NB4 (cell line): ENCODE data around the gene PPP1R12B.
"Not testable (repeated sequence)": the region's sequence is repeated elsewhere in the genome, so short reads cannot be mapped to it uniquely, and the experiment has no call there.

Experiments
- POLR2A ChIP-seq: IDR thresholded peaks from 2 replicates; pipeline ENCODE4 v1.6.1; 2011; ENCODE audit warnings: mild to moderate bottlenecking; ENCODE audit not compliant: insufficient read length; ENCODE audit errors: extremely low read depth
- TF ChIP-seq, protein P1 (sequence below): IDR thresholded peaks from 2 replicates; pipeline ENCODE4 v1.6.1; 2011; ENCODE audit warnings: low read depth, low read length
- TF ChIP-seq, protein P2 (sequence below): IDR thresholded peaks from one replicate; pipeline ENCODE4 v1.5.1; 2012; ENCODE audit warnings: low read depth, low read length

DNA sequence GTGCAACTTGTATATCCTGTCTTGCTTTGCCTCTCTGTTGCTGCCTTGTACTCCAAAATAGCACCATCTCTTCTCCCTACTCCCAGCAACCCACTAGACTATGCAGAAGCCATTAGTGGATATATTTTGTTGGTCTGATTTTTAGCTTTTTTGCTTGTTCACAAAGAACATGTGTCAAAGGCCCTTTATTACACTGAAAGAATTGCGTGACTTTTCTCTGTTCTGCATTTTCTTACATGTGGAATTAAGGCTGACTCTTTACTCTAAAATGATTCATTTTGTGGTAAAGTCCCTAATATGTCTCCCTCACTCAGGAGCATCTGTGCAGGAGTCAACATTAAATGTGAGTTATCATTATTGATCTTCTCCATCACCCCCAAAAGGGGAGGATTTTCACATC, 182.2 kb downstream of the PPP1R12B start:
- not testable (repeated sequence) for TF ChIP-seq POLR2A
- TF ChIP-seq, protein P1, sequence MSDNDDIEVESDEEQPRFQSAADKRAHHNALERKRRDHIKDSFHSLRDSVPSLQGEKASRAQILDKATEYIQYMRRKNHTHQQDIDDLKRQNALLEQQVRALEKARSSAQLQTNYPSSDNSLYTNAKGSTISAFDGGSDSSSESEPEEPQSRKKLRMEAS: not testable (repeated sequence)
- TF ChIP-seq, protein P2, sequence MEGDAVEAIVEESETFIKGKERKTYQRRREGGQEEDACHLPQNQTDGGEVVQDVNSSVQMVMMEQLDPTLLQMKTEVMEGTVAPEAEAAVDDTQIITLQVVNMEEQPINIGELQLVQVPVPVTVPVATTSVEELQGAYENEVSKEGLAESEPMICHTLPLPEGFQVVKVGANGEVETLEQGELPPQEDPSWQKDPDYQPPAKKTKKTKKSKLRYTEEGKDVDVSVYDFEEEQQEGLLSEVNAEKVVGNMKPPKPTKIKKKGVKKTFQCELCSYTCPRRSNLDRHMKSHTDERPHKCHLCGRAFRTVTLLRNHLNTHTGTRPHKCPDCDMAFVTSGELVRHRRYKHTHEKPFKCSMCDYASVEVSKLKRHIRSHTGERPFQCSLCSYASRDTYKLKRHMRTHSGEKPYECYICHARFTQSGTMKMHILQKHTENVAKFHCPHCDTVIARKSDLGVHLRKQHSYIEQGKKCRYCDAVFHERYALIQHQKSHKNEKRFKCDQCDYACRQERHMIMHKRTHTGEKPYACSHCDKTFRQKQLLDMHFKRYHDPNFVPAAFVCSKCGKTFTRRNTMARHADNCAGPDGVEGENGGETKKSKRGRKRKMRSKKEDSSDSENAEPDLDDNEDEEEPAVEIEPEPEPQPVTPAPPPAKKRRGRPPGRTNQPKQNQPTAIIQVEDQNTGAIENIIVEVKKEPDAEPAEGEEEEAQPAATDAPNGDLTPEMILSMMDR: not testable (repeated sequence)
